ENCODE results near the gene ADO.
"Not testable (repeated sequence)": the region's sequence is repeated elsewhere in the genome, so short reads cannot be mapped to it uniquely, and the experiment has no call there.

The ADO gene

DNA sequence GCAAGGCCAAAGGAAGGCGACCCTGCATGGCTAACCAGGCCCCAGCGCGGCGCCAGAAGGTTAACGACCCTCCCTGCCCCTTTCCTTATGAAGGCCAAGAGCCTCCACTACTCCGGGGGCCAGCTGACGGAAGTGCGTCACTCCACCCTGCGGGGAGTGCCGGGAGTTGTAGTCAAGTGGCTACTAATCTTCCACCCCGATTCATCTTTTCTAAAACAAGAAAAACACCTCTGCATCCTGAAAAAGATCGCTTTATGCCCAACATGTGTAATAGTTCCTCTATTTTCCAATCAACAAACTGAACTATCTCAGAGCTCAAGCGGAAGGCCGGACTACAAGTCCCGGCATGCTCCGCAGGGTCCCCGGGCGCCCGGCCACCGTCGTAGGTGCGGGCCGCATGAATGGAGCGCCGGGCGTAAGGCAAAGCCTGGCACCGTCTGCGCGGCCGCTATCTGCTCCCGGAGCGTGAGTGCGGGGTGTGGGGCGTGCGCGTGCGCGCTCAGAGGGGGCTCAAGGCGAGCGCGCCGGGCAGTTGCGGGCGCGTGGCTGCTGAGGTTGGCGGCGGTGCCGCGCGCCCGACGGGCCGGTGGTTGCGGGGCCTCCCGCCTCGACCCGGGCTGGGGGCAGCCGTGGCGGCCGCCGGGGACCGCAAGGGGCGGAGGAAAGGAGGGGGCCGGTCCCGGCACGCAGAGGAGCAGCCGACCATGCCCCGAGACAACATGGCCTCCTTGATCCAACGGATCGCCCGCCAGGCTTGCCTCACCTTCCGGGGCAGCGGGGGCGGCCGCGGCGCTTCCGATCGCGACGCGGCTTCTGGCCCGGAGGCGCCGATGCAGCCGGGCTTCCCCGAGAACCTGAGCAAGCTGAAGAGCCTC is at the start of gene ADO:
ADO (plus strand) TSS at position 365 of the 875 bp plus-strand sequence; CDS start at position 705, 340 bp downstream.
- DNase-seq: peak; percentile 39

DNA sequence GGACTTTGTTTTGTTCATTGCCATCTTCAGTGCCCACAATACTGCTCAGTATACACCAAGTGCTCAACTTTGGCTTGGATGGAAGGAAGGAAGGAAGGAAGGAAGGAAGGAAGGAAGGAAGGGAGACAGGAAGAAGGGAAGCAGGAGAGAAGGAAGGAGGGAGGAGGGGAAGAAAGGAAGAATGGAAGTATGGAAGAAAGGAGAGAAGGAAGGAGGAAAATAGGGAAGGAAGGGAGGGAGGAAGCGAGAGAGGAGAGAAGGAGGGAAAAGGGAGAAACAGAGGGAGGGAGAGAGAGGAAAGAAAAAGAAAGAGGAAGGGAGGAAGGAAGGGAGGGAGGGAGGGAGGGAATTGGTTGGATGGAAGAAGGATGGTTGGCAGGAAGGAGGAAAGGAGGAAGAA is 49.6 kb upstream of the ADO start:
- DNase-seq: no peak

DNA sequence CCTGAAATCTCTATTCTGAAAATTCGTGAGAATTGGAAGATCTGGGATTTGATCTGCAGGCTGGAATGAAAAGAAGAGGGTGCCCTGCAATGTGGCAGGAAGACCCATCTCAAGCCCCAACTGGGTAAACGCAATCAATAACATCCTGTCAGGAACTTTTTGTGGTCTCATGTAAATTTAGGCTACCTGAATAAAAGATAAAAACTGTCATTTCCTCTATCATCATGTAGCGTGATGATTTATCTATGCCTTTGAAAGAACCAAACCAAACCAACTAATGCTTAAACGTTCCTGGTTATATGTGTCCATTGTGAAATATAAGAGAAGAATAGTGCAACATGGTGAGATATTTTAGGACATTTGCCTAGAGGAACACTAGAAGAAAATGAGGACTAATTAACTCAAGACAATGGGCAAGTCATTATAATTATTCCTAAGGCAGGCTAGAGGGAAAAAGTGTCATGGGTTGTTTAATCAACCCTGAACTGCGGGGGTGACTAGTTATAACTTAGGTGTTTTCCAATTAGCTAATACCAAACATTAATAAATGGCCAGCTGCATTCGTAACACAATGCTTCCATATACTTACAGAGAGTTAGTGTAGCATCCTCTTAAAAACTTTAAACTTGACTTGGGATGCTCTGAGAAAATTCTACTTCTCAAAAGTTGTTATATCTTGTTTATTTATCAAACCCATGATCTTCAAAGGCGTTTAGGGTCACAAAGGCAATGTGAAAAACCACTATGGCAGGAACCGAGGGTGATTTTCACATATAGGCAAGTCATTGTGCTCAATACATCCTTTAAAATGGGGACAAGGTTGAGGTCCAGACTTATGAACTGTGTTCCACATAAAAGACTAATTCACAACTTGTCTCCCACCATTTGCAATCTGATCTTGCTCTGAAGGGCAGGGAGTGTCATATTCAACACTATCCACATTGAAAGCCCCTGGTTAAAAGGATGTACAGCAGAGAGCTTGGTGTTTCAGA is 48.6 kb upstream of the ADO start:
- no peak for DNase-seq

DNA sequence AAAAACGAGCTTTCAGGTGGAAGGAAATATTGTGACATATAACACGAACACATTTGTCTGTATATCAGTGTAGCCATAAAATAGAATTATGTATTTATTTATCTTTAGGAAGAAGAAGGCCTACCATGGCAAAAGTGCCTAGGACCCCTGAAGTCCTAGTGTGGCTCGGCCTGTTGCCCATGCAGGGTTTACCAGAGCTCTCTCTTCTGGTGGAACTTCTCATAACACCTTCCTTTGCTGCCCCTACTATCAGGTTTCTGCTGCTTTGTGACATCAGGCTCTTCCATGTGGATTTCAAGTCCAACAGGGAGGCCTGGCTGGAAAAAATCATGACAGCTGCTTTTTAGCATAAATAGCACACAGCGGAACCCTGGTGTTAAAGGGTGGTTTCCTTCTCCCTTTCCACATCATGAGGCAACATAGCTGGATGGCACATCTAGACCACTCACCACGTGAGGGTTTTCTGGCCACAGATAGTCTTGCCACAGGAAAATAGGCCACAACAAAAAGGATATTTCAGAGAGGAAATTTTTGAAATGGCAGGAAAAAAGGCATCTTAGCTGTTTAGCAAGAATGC is 44.8 kb upstream of the ADO start:
- DNase-seq: no peak

DNA sequence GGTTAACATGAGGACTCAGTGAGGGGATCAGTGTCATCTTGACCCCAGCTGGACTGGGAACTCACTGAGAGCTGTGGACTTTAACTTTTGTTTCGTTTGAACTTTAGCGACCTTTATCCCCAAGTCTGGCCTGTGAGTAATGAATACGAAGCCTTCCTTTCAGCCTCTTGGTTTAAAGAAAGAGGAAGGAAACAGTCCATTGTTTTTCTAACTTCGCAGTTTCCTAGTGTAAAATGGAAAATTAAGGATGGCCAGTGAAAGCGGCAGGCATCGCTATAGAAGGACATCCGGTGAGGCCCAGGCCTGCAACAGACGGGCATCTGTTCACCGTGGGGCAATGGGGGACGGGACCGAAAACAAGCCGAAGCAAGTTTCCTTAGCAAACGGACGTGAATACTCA is 44.1 kb upstream of the ADO start:
- DNase-seq: no peak

DNA sequence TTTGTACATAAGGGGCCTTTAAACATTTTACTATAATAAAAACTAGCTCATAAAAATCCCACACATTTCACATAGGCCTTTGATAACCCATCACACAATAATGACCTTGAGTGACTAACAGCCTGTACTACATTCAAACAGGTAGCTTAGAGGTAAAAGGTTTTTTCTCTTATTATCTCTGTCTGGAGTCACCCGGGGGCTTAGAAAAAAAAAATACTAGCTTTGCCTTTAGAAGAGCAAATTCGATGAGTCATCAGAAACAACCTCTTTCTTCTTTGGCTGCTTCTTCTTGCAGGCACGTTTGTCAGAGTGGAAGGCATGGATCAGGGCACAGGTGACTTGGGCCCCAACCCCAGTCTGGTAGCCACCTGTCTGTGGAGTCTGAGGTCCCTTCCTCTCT is 43.4 kb upstream of the ADO start:
- DNase-seq: no peak

DNA sequence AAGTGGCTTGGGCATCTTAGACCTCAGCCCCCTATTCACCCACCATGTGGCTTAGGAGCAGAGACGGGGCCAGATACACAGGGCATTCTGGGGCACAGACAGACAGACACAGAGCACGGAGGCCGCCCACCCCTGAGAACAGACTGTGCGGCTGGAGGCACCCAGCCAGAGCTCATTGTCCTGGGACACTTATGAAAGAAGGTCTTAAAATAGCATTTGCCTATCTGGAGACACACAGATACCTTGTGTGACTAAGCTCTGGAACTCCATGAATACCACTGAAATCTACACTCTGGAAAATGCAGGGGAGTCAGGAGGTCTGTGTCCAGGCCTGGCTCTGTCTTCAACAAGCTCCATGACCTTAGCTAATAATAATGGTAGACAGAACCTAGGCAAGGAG is 41.4 kb upstream of the ADO start:
- no peak for DNase-seq

DNA sequence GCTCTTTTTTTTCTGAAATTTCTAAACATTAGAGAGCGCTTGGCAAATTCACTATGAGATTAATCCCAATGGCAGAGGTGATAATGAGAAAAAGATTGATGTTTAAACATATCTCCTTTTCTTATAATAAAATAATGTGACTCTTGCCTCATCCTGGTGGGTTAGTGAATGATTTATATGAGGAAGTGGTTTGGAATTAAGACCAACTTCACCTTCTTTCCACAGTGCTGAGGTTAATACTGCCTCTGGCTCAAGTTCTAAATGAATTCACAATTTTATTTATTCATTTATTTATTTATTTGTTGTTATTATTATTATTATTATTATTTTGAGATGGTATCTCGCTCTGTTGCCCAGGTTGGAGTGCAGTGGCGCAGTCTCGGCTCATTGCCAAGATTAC is 40.5 kb upstream of the ADO start:
- DNase-seq: no peak

DNA sequence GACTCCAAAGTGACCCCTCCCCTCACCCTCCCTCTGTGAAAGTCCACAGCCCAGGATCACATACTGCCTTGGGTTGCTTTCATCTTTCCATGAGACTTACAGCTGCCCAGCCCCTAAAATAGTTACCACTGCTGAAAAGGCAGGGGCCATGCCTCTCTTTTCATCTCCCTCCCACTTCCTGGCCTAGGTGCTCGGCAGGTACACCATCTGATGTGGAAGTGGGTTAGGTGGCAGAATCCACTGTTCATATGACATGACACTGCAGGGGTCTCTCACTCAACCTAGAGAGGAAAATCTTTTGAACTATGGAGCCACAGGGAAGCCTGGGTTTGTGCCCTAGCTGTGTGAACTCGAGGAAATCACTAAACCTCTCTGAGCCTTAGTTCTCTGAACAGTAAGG is 38.8 kb upstream of the ADO start:
- DNase-seq: no peak

DNA sequence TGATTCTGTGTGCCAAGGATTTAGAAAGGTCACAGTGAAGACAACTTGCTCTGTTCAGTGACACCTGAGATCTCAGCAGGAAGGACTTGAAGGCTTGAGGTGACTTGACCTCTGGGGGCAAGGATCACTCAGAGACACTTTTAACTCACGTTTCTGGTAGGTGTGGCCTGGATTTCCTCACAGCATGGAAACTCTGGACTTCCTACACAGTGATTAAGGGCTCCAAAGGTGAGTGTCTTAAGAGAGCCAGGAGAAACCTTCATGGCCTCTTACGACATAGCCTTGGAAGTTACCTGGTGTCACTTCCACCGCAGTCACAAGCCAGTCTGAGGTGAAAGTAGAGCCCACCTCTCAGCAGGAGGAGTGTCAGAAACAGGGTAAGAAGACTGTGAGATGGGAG is 38.1 kb upstream of the ADO start:
- DNase-seq: no peak

DNA sequence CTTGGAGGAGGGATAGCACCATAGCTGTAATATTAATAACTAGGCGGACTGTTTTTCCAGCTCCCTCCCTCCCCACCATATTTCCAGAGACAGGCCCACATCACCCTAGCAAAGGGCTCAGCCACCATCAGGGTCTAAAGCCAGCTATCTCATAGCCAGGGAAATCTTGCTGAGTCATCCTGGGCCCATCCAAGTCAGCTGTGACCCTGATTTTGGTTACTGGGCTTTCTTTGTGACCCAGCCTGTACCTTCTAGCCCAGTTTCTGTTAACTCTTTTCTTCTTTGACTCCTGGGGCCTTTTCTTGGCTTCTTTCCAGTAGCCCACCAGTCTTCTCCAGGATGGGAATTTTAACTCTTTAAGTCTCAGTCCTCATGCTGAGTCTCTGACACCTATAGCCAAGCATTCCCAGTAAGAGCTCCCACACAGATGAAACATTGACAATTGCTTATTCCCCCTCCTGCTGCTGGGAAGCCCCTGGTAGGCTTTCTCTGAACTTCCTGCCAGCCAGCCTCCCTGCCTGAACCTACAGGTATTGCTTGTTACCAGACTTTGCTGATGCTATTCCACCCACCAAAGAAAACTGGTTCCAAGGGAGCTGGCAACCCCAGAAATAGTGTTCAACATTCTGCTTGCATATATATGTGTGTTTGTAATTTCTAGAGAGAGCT is 34.8 kb upstream of the ADO start:
- no peak for DNase-seq

DNA sequence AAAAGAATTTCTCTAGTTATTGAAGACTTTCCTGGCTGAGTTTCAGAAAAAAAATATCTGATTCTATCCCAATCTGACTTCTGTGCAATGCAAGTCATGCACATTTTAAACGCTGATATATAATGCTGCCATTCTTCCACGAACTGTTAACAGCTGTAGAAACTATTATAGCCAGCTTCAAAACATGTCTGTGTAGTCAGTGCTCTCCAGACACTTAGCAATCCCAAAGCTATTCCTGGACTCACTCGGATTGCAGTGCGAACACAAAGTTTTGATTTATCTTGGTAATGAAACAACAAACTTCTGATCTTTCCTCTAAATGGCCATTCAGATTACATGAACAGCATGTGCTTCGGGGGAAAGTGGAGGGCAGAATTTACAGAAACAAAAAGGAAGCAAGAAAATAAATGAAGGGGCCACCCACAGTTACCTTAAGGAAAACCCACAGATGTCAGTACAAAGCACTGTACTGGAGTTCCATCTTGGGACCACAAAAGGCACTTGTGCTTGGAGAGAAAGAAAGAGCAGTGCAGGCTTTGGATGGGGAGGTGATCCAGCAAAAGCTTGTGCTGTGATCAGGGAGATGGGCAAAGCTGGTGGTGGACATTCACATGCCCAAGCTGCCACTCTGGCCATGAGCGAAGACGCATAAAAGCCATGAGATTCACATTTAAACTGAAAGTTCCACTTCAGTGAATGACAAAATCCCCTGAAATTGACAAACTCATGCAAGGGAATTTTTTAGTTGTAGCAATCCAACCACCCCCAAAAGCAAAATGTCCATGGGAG is 32.1 kb upstream of the ADO start:
- DNase-seq: no peak

DNA sequence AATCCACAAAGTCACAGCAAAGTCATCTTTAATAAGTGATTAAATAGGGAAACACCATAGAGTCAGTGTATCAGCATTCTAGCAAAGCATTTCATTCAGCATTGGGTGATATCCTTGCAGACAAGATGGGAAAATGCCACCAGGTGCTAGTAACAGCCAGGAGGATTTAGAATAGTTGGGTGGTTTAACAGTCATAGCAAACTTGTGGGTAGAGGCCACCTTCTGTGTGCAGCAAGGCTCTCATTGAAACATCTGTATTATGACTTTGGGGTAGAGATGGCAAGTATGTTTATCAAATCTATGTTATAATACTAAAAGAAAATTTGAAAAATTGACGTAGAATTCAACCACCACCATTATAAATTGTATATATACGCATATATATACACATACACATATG is 26.4 kb upstream of the ADO start:
- no peak for DNase-seq

DNA sequence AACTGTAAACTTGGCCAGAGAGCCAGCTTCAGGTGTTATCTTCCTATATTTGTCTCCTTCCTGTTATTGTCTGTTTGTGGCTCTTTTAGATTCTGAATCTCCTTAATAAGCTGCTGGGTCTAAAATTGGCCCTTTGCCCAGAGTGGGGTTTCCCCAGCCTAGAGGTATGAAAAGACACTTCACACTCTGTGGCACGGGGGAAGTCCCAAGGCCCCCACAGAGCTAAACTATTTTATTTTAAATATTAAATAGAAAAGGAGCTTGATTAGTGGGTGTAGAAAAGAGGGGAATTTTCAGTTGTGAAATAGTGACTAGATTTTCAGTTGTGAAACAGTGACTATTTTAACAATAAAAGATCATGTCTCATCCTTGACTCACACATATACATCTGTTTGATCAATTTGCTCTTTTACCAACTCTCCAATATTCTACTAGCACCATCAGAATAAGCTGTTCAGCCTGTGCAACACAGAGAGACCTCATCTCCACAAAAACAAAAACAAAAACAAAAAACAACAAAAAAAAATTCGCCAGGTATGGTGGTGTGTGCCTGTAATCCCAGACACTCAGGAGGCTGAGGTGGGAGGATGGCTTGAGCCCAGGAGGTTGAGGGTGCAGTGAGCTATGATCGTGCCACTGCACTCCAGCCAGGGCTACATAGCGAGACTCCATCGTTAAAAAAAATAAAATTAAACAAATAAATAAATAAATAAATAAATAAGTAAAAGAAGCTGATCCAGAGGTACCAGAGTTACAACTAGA is 24.9 kb upstream of the ADO start:
- no peak for DNase-seq

DNA sequence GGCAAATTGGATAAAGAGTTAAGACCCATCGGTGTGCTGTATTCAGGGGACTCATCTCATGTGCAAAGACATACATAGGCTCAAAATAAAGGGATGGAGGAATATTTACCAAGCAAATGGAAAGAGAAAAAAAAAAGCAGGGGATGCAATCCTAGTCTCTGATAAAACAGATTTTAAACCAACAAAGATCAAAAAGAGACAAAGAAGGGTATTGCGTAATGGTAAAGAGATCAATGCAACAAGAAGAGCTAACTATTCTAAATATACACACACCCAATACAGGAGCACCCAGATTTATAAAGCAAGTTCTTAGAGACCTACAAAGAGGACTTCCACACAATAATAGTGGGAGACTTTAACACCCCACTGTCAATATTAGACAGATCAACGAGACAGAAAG is 20.0 kb upstream of the ADO start:
- not testable (repeated sequence) for DNase-seq

DNA sequence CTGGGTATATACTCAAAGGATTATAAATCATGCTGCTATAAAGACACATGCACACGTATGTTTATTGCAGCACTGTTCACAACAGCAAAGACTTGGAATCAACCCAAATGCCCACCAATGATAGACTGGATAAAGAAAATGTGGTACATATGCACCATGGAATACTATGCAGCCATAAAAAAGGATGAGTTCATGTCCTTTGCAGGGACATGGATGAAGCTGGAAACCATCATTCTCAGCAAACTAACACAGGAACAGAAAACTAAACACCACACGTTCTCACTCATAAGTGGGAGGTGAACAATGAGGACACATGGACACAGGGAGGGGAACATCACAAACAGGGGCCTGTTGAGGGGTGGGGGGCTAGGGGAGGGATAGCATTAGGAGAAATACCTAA is 16.2 kb upstream of the ADO start:
- not testable (repeated sequence) for DNase-seq

DNA sequence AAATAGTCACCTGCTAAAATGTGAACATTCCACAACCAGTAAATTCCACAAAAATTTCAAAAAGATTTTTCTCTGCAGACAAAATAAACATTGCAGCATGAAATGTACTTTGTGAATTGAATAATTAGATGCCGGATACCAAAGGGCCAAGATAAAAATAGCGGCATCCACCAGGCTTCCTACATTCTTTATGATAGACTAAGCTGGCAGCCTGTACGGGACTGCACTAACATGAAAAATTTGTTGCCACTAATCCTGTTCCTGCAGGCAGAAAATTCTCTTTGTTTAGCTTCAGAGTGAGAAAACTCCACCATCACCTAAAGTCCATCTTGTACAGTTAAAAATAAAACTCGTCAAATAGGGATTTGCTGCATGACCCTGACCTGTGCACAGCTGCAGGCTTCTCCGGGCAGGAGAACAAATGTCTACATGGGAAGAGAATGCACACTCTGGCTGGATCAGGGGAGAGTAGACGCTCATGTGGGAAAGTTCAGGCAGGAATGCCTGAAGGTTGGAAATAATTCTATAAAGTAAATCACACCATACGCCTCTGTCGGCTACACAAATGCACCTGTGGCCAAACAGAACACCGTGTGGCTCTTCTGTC is 15.6 kb upstream of the ADO start:
- no peak for DNase-seq

DNA sequence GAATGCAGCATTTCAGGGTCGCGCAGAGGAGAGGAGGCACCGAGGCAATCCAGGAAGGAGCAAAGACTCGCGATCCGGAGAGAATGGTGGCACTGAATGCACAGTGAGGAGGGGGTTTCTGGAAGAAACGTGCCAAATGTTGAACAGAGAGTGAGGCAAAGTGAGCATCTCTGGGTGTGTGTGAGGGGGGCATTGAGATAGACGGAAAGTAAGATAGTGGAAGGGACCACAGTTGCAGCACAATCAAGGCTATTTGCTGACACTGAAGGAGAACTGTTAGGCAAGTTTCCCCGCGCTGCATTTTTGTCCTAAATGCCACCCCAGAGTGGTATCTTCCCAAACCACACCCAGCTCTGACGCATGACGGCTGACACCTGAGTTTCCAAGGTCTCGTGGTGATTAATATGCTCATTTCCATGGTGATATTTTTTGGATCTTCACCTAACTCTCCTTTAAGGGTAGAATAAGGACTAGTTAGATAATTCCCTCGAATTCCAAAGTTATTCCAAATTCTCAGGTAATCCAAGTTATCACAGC is 14.4 kb upstream of the ADO start:
- no peak for DNase-seq

DNA sequence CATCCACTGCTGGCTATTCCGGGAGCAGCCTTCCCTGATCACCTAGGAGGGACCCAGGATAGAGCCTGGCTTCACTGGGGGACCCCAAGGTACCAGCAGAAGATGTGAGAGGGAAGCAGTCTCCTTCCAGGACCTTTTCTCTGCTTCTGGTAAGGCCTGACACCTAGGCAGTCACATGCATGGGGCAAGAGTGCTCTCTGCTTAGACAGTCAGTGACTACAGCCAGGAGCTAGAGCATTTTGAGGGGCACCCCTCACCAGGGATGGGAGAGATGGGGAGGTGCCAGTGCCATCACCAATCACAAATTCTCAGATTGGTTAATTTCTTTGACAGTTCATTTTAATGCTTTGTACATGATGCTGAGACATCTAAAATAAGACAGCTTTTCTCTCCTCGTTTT is 13.9 kb upstream of the ADO start:
- DNase-seq: no peak

DNA sequence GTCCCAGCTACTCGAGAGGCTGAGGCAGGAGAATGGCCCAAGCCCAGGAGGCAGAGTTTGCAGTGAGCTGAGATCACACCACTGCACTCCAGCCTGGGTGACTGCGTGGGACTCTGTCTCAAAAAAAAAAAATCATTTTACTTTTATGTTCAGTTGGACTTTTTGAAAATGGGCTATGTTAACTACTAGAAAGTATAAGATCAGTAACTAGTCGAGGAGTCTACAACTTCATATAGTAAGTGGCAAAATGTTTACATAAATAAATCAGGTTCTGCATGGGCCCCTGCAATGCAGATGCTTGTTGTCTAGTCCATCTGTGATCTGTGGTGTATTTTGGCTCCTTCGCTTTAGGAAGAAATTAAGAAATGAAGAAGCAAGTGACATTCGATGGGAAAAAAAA is 12.3 kb upstream of the ADO start:
- no peak for DNase-seq

DNA sequence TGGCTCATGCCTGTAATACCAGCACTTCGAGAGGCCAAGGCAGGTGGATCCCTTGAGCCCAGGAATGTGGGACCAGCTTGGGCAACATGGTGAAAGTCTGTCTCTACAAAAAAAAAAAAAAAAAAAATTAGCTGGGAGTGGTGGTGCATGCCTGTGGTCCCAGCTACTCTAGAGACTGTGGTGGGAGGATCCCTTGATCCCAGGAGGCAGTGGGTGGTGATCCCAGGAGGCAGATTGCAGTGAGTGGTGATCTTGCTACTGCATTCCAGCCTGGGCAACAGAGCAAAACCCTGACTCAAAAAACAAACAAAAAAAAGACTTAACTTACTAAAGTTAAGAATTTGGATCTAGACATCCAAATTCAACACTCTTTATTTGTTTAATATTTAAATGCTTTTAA is 10.2 kb upstream of the ADO start:
- DNase-seq: no peak

All from NCI-H2029 (cell line).